Naive B cell (primary cell): Measurements from ENCODE around the gene SEPTIN2. TPM values are rescaled to one million over a fixed set of nuclear protein-coding genes. Genes with fewer than 3 reads are reported as not detected.
"Not testable (repeated sequence)": the region's sequence is repeated elsewhere in the genome, so short reads cannot be mapped to it uniquely, and the experiment has no call there.

Experiments used
- ATAC-seq, 2 donors: fragments of 150-1000 bp; cut with Tn5 transposase; 2 replicates each; pipeline ENCODE4 v1.10.0; 2021; ENCODE audit warnings: low read depth in 2 of 2, mild to moderate bottlenecking in 2 of 2, moderate library complexity in 2 of 2
- DNase-seq: peaks from one replicate; pipeline ENCODE4 v3.0.0; 2022
- H3K27ac Mint-ChIP-seq, 6 donors: one replicate each; pipeline ENCODE4 v1.8.0; 2020 to 2022; ENCODE audit warnings: mild to moderate bottlenecking in 6 of 6, mixed read lengths in 6 of 6, moderate library complexity in 5 of 6, inconsistent platforms in 2 of 6
- H3K27me3 Mint-ChIP-seq, 3 donors: one replicate each; pipeline ENCODE4 v1.8.0; 2021 to 2022; ENCODE audit warnings: mixed read lengths in 3 of 3, mild to moderate bottlenecking in 1 of 3
- H3K36me3 Mint-ChIP-seq, 2 donors: one replicate each; pipeline ENCODE4 v1.8.0; 2020 to 2022; ENCODE audit warnings: mixed read lengths in 2 of 2, inconsistent platforms in 1 of 2, mild to moderate bottlenecking in 1 of 2
- H3K4me1 Mint-ChIP-seq, 3 donors: one replicate each; pipeline ENCODE4 v1.8.0; 2020 to 2022; ENCODE audit warnings: mixed read lengths in 3 of 3, inconsistent platforms in 1 of 3, mild to moderate bottlenecking in 1 of 3, moderate library complexity in 1 of 3
- H3K4me3 Mint-ChIP-seq, 8 donors: one replicate each; pipeline ENCODE4 v1.8.0; 2020 to 2022; ENCODE audit warnings: mild to moderate bottlenecking in 8 of 8, mixed read lengths in 8 of 8, moderate library complexity in 8 of 8, inconsistent platforms in 2 of 8
- H3K9me3 Mint-ChIP-seq, 7 donors: one replicate each; pipeline ENCODE4 v1.8.0; 2020 to 2022; ENCODE audit warnings: mixed read lengths in 7 of 7, mild to moderate bottlenecking in 5 of 7, inconsistent platforms in 2 of 7, moderate library complexity in 1 of 7
- polyA plus RNA-seq, 6 donors: library from polyadenylated mRNA; unstranded; fragments of 300-500 nt; fragmentation: Illumina TruSeq; gene quantifications; one replicate each; pipeline ENCODE4 v1.2.3, GENCODE V29; 2021; ENCODE audit warnings: low read depth in 6 of 6

Gene SEPTIN2
- polyA plus RNA-seq, 6 donors from 2014 or later, result 91.6 to 177 (median 125) TPM

GRCh38 chr2:241275504-241275903 is 40.2 kb upstream of the SEPTIN2 start:
- DNase-seq (no peak), ATAC-seq (no peak)
- Mint-ChIP-seq H3K27ac (no peak overlapping the region), H3K4me3 (peak overlapping the region in 1 of 8 donors; percentile 80), H3K36me3 (peaks cover 0 to 11% of the 10 kb centered on the region in 2 donors), H3K4me1 (peaks cover 34 to 50% (median 41%) of the 10 kb centered on the region in 3 donors), H3K9me3 (peaks cover 4 to 12% (median 6%) of the 10 kb centered on the region in 7 donors), H3K27me3 (no peaks in the 10 kb centered on the region)

DNA sequence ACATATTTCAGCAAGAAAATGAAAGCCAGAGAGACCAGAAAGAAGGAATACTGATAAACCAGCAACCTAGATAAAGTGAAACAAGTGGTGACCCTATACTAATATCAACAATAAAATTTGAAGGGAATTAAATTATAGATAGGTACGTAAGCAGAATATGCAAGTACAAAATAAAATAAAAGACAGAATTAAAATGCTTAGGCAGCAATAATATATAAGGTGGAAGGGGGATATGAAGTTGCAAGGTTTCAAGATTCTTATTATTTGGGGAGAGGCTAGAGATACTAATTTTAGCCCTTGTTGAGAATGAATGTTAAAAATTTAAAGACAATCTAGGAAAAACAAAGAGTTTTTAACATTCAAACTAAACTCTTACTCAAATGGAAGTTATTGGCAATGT is 39.8 kb upstream of the SEPTIN2 start:
- Mint-ChIP-seq H3K4me3 (no peak overlapping the region), H3K9me3 (peaks cover 4 to 12% (median 6%) of the 10 kb centered on the region in 7 donors), H3K27ac (no peak overlapping the region), H3K27me3 (no peaks in the 10 kb centered on the region), H3K4me1 (peaks cover 31 to 47% (median 37%) of the 10 kb centered on the region in 3 donors), H3K36me3 (peaks cover 0 to 11% of the 10 kb centered on the region in 2 donors)
- no peak for ATAC-seq
- no peak for DNase-seq

- Mint-ChIP-seq H3K27ac (peak overlapping the region in 1 of 6 donors; percentile 37), H3K4me1 (peaks cover 23 to 44% (median 29%) of the 10 kb centered on the region in 3 donors), H3K9me3 (peaks cover 4 to 12% (median 6%) of the 10 kb centered on the region in 7 donors), H3K36me3 (peaks cover 0 to 11% of the 10 kb centered on the region in 2 donors)
- not testable (repeated sequence) for DNase-seq, H3K27me3 Mint-ChIP-seq, H3K4me3 Mint-ChIP-seq, ATAC-seq
Measured at GRCh38 chr2:241278306-241278705, 37.4 kb upstream of the SEPTIN2 start.

- Mint-ChIP-seq H3K27ac (no peak overlapping the region), H3K4me1 (peaks cover 14 to 33% (median 24%) of the 10 kb centered on the region in 3 donors), H3K36me3 (peaks cover 0 to 11% of the 10 kb centered on the region in 2 donors), H3K9me3 (peaks cover 4 to 12% (median 6%) of the 10 kb centered on the region in 7 donors), H3K4me3 (no peak overlapping the region), H3K27me3 (no peaks in the 10 kb centered on the region)
- DNase-seq (no peak), ATAC-seq (no peak)
Measured at GRCh38 chr2:241279413-241279812, 36.3 kb upstream of the SEPTIN2 start.

GRCh38 chr2:241279828-241280227 is 35.9 kb upstream of the SEPTIN2 start:
- Mint-ChIP-seq H3K36me3 (peaks cover 0 to 11% of the 10 kb centered on the region in 2 donors), H3K4me1 (peaks cover 14 to 29% (median 21%) of the 10 kb centered on the region in 3 donors), H3K9me3 (peaks cover 4 to 12% (median 6%) of the 10 kb centered on the region in 7 donors), H3K4me3 (no peak overlapping the region), H3K27me3 (no peaks in the 10 kb centered on the region), H3K27ac (no peak overlapping the region)
- ATAC-seq, result no peak
- no peak for DNase-seq

GRCh38 chr2:241280291-241280690 is 35.4 kb upstream of the SEPTIN2 start:
- no peak overlapping the region for H3K27ac Mint-ChIP-seq
- H3K4me1 Mint-ChIP-seq, result peaks cover 14 to 25% (median 21%) of the 10 kb centered on the region in 3 donors
- ATAC-seq (no peak), DNase-seq (no peak)
- H3K4me3 Mint-ChIP-seq, result no peak overlapping the region
- no peaks in the 10 kb centered on the region for H3K27me3 Mint-ChIP-seq
- H3K9me3 Mint-ChIP-seq, result peaks cover 2 to 7% (median 4%) of the 10 kb centered on the region in 7 donors
- peaks cover 0 to 6% of the 10 kb centered on the region in 2 donors for H3K36me3 Mint-ChIP-seq

- DNase-seq, result no peak
- no peaks in the 10 kb centered on the region for H3K9me3 Mint-ChIP-seq
- H3K27ac Mint-ChIP-seq, result peak overlapping the region in 3 of 6 donors; percentile 18 to 64 (median 45)
- no peak for ATAC-seq
- H3K27me3 Mint-ChIP-seq, result no peaks in the 10 kb centered on the region
- no peak overlapping the region for H3K4me3 Mint-ChIP-seq
- peaks cover 15 to 26% (median 21%) of the 10 kb centered on the region in 3 donors for H3K4me1 Mint-ChIP-seq
- no peaks in the 10 kb centered on the region for H3K36me3 Mint-ChIP-seq
Measured at GRCh38 chr2:241282555-241282954, 33.2 kb upstream of the SEPTIN2 start.

DNA sequence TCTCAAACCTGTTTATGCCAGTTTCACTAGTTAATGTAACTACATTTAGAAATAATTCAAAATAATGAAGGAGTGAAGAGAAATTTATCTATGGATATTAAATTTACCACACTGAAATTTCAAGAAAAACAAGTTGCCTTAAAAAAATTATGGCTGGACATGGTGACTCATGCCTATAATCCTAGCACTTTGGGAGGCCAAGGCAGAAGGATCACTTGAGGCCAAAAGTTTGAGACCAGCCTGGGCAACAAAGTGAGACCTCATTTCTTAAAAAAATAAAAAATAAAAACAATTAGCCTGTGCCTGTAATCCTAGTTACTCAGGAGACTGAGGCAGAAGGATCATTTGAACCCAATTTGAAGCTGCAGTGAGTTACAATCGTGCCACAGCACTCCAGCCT is 30.1 kb upstream of the SEPTIN2 start:
- ATAC-seq (no peak), DNase-seq (no peak)
- Mint-ChIP-seq H3K27ac (no peak overlapping the region), H3K4me3 (no peak overlapping the region), H3K9me3 (no peaks in the 10 kb centered on the region), H3K27me3 (no peaks in the 10 kb centered on the region), H3K36me3 (peaks cover 6% of the 10 kb centered on the region in 2 donors), H3K4me1 (peaks cover 28 to 39% (median 31%) of the 10 kb centered on the region in 3 donors)

- H3K9me3 Mint-ChIP-seq, result no peaks in the 10 kb centered on the region
- H3K27me3 Mint-ChIP-seq, result no peaks in the 10 kb centered on the region
- no peak for DNase-seq
- peaks cover 28 to 39% (median 34%) of the 10 kb centered on the region in 3 donors for H3K4me1 Mint-ChIP-seq
- H3K4me3 Mint-ChIP-seq, result no peak overlapping the region
- peaks cover 6% of the 10 kb centered on the region in 2 donors for H3K36me3 Mint-ChIP-seq
- H3K27ac Mint-ChIP-seq, result peak overlapping the region in 1 of 6 donors; percentile 48
- ATAC-seq, result no peak
Measured at GRCh38 chr2:241286348-241287090, 29.2 kb upstream of the SEPTIN2 start.

- Mint-ChIP-seq H3K9me3 (no peaks in the 10 kb centered on the region), H3K27me3 (no peaks in the 10 kb centered on the region), H3K4me3 (no peak overlapping the region), H3K36me3 (peaks cover 6% of the 10 kb centered on the region in 2 donors), H3K27ac (peak overlapping the region in 4 of 6 donors; percentile 39 to 71 (median 50)), H3K4me1 (peaks cover 28 to 42% (median 35%) of the 10 kb centered on the region in 3 donors)
- no peak for ATAC-seq
- no peak for DNase-seq
Measured at GRCh38 chr2:241288324-241288888, 27.3 kb upstream of the SEPTIN2 start.

GRCh38 chr2:241289053-241289452 is 26.7 kb upstream of the SEPTIN2 start:
- Mint-ChIP-seq H3K4me1 (peaks cover 27 to 44% (median 35%) of the 10 kb centered on the region in 3 donors), H3K4me3 (no peak overlapping the region), H3K9me3 (no peaks in the 10 kb centered on the region), H3K36me3 (peaks cover 6% of the 10 kb centered on the region in 2 donors), H3K27me3 (no peaks in the 10 kb centered on the region), H3K27ac (peak overlapping the region in 1 of 6 donors; percentile 47)
- no peak for ATAC-seq
- no peak for DNase-seq

DNA sequence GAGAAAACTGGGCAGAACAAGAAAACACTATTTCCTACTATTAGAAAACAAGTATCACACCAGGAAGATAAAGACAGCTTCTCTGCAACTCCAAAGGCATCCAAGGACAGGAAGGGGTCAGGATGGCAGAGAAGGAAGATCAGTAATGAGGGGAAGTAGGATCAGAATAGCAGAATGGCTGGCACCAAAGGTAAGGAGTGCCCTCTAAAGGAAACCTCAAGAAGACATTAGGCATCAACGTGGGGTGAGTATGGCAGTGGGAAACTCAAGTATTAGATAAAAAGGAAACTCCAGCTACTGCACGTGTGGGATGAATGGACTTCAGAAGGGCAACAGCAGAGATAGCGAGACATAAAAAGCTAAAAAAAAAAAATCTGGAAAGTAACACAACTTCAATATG is 26.1 kb upstream of the SEPTIN2 start:
- H3K27me3 Mint-ChIP-seq, result no peaks in the 10 kb centered on the region
- peak overlapping the region in 3 of 6 donors; percentile 33 to 65 (median 36) for H3K27ac Mint-ChIP-seq
- no peak overlapping the region for H3K4me3 Mint-ChIP-seq
- peaks cover 6% of the 10 kb centered on the region in 2 donors for H3K36me3 Mint-ChIP-seq
- H3K4me1 Mint-ChIP-seq, result peaks cover 24 to 46% (median 35%) of the 10 kb centered on the region in 3 donors
- no peak for DNase-seq
- no peaks in the 10 kb centered on the region for H3K9me3 Mint-ChIP-seq
- no peak for ATAC-seq

DNA sequence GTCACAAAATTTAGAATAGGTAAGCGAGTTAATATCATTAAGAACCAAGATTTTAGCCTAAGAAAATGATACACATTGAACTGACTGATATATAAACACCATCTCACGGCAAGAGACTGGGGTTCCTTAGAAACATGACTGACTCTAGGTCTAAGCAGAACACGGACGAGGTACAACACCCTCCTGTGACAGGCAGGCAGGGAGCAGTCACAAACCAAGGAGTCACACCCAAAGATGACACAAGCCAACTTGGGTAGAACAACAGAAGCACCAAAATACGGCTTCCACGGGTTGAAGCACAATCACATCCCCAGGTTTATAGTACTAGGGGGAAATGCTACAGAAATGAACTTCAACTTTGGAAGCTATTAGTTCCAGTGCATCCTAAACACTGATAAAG is 24.6 kb upstream of the SEPTIN2 start:
- Mint-ChIP-seq H3K4me1 (peaks cover 28 to 45% (median 37%) of the 10 kb centered on the region in 3 donors), H3K9me3 (no peaks in the 10 kb centered on the region), H3K27ac (no peak overlapping the region)

DNA sequence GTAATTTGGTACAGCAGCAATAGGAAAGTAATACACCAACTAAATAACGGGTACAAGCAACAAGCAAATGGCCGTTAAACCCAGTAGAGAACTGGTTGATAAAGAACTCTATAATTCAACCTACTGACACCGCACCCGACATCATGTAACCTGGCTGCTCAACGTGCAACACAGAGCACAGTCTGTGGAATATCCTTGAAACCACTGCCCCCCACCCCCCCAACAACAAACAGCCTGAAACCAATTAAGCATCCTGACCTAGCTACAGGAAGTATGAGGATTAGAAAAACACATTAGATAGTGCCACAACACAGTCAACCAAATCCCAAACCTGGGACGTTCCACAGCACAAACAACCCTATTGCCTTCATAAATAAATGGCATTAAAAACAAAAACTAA is 23.7 kb upstream of the SEPTIN2 start:
- peaks cover 7 to 9% of the 10 kb centered on the region in 2 donors for H3K36me3 Mint-ChIP-seq
- no peak overlapping the region for H3K4me3 Mint-ChIP-seq
- no peaks in the 10 kb centered on the region for H3K27me3 Mint-ChIP-seq
- H3K9me3 Mint-ChIP-seq, result no peaks in the 10 kb centered on the region
- ATAC-seq, result no peak
- peak overlapping the region in 1 of 6 donors; percentile 69 for H3K27ac Mint-ChIP-seq
- peaks cover 36 to 53% (median 45%) of the 10 kb centered on the region in 3 donors for H3K4me1 Mint-ChIP-seq
- DNase-seq, result no peak

More for the DNA sequence above, 24.6 kb upstream of the SEPTIN2 start:
- Mint-ChIP-seq H3K36me3 (peaks cover 6% of the 10 kb centered on the region in 2 donors), H3K4me3 (no peak overlapping the region), H3K27me3 (no peaks in the 10 kb centered on the region)
- no peak for ATAC-seq
- DNase-seq, result no peak
